K562 (cell line): Measurements from ENCODE around the gene CHST8. TPM values are rescaled to one million over a fixed set of nuclear protein-coding genes. Genes with fewer than 3 reads are reported as not detected.

Experiments used
- ATAC-seq: fragments of 200-7000 bp; cut with Tn5 transposase; 3 replicates; pipeline ENCODE4 v1.9.1; 2020; ENCODE audit warnings: moderate library complexity
- BruUV-seq: library from RNA; stranded (reverse); fragments of 400-500 nt; replicated peaks from 2 replicates; lab custom pipeline; 2021; lab: Mats Ljungman, UMichigan
- CTCF ChIA-PET: fragments of 300-600 bp; formaldehyde crosslinking; extraction: SDS; loops from one replicate; lab custom pipeline; 2021; ENCODE audit warnings: low intra/inter-chr PET ratio; lab: Yijun Ruan, JAX
- POLR2A ChIA-PET: fragments of 300-600, 350-650 bp; sonication (Branson Sonifier 250); formaldehyde crosslinking; extraction: SDS; loops from one replicate; lab custom pipeline; 2021; ENCODE audit warnings: antibody characterized with exemption, inconsistent platforms; lab: Yijun Ruan, JAX
- DNase-seq, 4 experiments: peaks; one replicate each; pipeline versions ENCODE4 v3.0.0 to v3.0.0-alpha.2; 2011 to 2018; ENCODE audit warnings: low spot score in 3 of 4, mixed read lengths in 3 of 4; ENCODE audit errors: extremely low read depth in 1 of 4
- FAIRE-seq: peaks from 2 replicates; lab custom pipeline; 2011; peaks lifted over from hg19 to GRCh38; lab: Jason Lieb, UNC
- H2AFZ ChIP-seq: 2 replicates; pipeline ENCODE4 v1.6.0; 2011; ENCODE audit warnings: low read depth, low read length, control low read depth, inconsistent platforms
- H3K27ac ChIP-seq: fragments of 200-600 bp; 3 replicates; pipeline ENCODE4 v1.8.0; 2011; ENCODE audit warnings: low read depth, mild to moderate bottlenecking, control low read depth, inconsistent platforms, low read length, moderate library complexity, mixed read lengths; ENCODE audit errors: extremely low read depth
- H3K27me3 ChIP-seq, 2 experiments: fragments of 300-600 bp in 1 of 2; 2 replicates in 1 of 2; 3 replicates in 1 of 2; pipeline versions ENCODE4 v1.6.0 to v1.8.0; 2011; ENCODE audit warnings: inconsistent platforms in 2 of 2, low read length in 2 of 2, mild to moderate bottlenecking in 1 of 2, mixed read lengths in 1 of 2, moderate library complexity in 1 of 2; ENCODE audit not compliant: control insufficient read depth in 2 of 2, insufficient read depth in 2 of 2
- H3K36me3 ChIP-seq: fragments of 300-600 bp; 3 replicates; pipeline ENCODE4 v1.8.0; 2011; ENCODE audit warnings: mild to moderate bottlenecking, low read length, inconsistent platforms; ENCODE audit not compliant: control insufficient read depth, insufficient read depth
- H3K4me1 ChIP-seq, 2 experiments: fragments of 200-600 bp in 1 of 2; replicated peaks in 1 of 2; 2 replicates in 1 of 2; 3 replicates in 1 of 2; pipeline versions ENCODE4 v1.5.1 to v1.8.0; 2011; ENCODE audit warnings: inconsistent platforms in 2 of 2, low read length in 2 of 2, mild to moderate bottlenecking in 1 of 2, mixed read lengths in 1 of 2, moderate library complexity in 1 of 2; ENCODE audit not compliant: control insufficient read depth in 2 of 2, insufficient read depth in 2 of 2
- H3K4me2 ChIP-seq: 2 replicates; pipeline ENCODE4 v1.6.1; 2011; ENCODE audit warnings: low read length, control low read depth, inconsistent platforms, mixed read lengths; ENCODE audit not compliant: insufficient read depth
- H3K4me3 ChIP-seq: fragments of 200-600 bp; sonication (generic), shearing (Covaris generic); 2 replicates; pipeline ENCODE4 v1.5.1; 2016; ENCODE audit warnings: control low read depth, inconsistent platforms
- H3K79me2 ChIP-seq: fragments of 200-600 bp; 3 replicates; pipeline ENCODE4 v1.8.0; 2011; ENCODE audit warnings: low read length, inconsistent platforms; ENCODE audit not compliant: control insufficient read depth, insufficient read depth
- H3K9ac ChIP-seq, 2 experiments: 2 replicates each; pipeline versions ENCODE4 v1.6.0 to v1.6.1; 2011; ENCODE audit warnings: low read depth in 2 of 2, low read length in 2 of 2, control low read depth in 1 of 2, inconsistent platforms in 1 of 2, mild to moderate bottlenecking in 1 of 2, mixed read lengths in 1 of 2; ENCODE audit not compliant: insufficient read depth in 1 of 2
- H3K9me1 ChIP-seq: one replicate; pipeline ENCODE4 v1.6.0; 2011; ENCODE audit warnings: inconsistent platforms, mild to moderate bottlenecking, low read length, moderate library complexity; ENCODE audit not compliant: control insufficient read depth, insufficient read depth
- H3K9me3 ChIP-seq: replicated peaks from 2 replicates; pipeline ENCODE4 v1.5.1; 2011; ENCODE audit warnings: low read depth, low read length, inconsistent platforms; ENCODE audit not compliant: control insufficient read depth, insufficient read depth
- H4K20me1 ChIP-seq: replicated peaks from 2 replicates; pipeline ENCODE4 v1.6.1; 2011; ENCODE audit warnings: low read length, inconsistent platforms, mixed read lengths; ENCODE audit not compliant: control insufficient read depth, insufficient read depth
- AFF1 ChIP-seq, 2 experiments: fragments of 450-650 bp; IDR thresholded peaks; 2 replicates each; pipeline ENCODE4 v1.6.1; 2018; ENCODE audit warnings: mild to moderate bottlenecking in 2 of 2, low read depth in 1 of 2; ENCODE audit not compliant: partially characterized antibody in 2 of 2
- BCOR ChIP-seq: fragments of 450-650 bp; IDR thresholded peaks from 2 replicates; pipeline ENCODE4 v1.6.1; 2016
- BMI1 ChIP-seq: fragments of 150-350 bp; IDR thresholded peaks from 2 replicates; pipeline ENCODE4 v1.6.1; 2014; ENCODE audit warnings: low read length
- GTF2B ChIP-seq: IDR thresholded peaks from 2 replicates; pipeline ENCODE4 v1.6.1; 2011; ENCODE audit not compliant: insufficient read length; ENCODE audit errors: extremely low read depth
- HMBOX1 ChIP-seq: sonication (generic); IDR thresholded peaks from 2 replicates; pipeline ENCODE4 v1.6.1; 2016
- POLR2AphosphoS5 ChIP-seq: IDR thresholded peaks from 2 replicates; pipeline ENCODE4 v1.6.1; 2011; ENCODE audit warnings: mild to moderate bottlenecking, low read depth, low read length, moderate library complexity; ENCODE audit not compliant: control insufficient read depth, insufficient read depth
- RBM14 ChIP-seq: fragments of 200-400 bp; formaldehyde crosslinking; IDR thresholded peaks from 2 replicates; pipeline ENCODE4 v1.6.1; 2018; ENCODE audit warnings: low read depth, mild to moderate bottlenecking, low read length, moderate library complexity, borderline replicate concordance; ENCODE audit not compliant: insufficient read depth
- RBM15 ChIP-seq: fragments of 200-400 bp; formaldehyde crosslinking; IDR thresholded peaks from 2 replicates; pipeline ENCODE4 v1.6.1; 2018; ENCODE audit warnings: mild to moderate bottlenecking, low read length, moderate library complexity; ENCODE audit not compliant: insufficient read depth
- SAP30 ChIP-seq: fragments of 200-600 bp; sonication (generic); IDR thresholded peaks from 2 replicates; pipeline ENCODE4 v1.6.1; 2012; ENCODE audit warnings: borderline replicate concordance, low read depth, mild to moderate bottlenecking, moderate library complexity, low read length, control low read depth, inconsistent platforms; ENCODE audit not compliant: insufficient read depth, poor library complexity, severe bottlenecking
- TRIM24 ChIP-seq, 2 experiments: fragments of 450-650 bp; IDR thresholded peaks; 2 replicates each; pipeline ENCODE4 v1.6.1; 2016
- ZNF280A ChIP-seq: fragments of 450-650 bp; IDR thresholded peaks from 2 replicates; pipeline ENCODE4 v1.6.1; 2018; ENCODE audit warnings: mild to moderate bottlenecking, low read depth; ENCODE audit not compliant: partially characterized antibody
- ZNF408 ChIP-seq: fragments of 250-450 bp; sonication (Bioruptor Pico); IDR thresholded peaks from 2 replicates; pipeline ENCODE4 v1.4.0; 2020; ENCODE audit warnings: low read depth, mild to moderate bottlenecking, moderate library complexity
- WGBS: fragments of 100-300 bp; shearing (Covaris generic); methylation state at CpG from one replicate; pipeline ENCODE4 v1.1.6; 2016; ENCODE audit warnings: low coverage, mixed read lengths; ENCODE audit not compliant: insufficient coverage; ENCODE audit errors: missing lambda C conversion rate; 5-methylcytosine and 5-hydroxymethylcytosine counted together
- in situ Hi-C: fragments of 300-500 bp; cut with MboI; formaldehyde crosslinking; loops from 4 replicates; pipeline ENCODE4 v1.15.0; 2018; ENCODE audit warnings: inconsistent platforms, mixed read lengths
- intact Hi-C: fragments of 100-400 bp; cut with micrococcal nuclease; formaldehyde crosslinking; loops from 2 replicates; pipeline ENCODE4 v1.14.2; 2022
- polyA plus RNA-seq, 8 experiments: library from polyadenylated mRNA; depleted of rRNA in 4 of 8; stranded (reverse) in 5 of 8; unstranded in 3 of 8; fragments of >200 nt; fragmentation: Nextera tagmentation in 2 of 8; fragmentation: Illumina TruSeq in 1 of 8; extraction: Ambion mirVana in 2 of 8; extraction: Trizol in 1 of 8; gene quantifications; 2 replicates each; pipeline versions ENCODE4 v1.2.1 to v1.2.3, GENCODE V29; 2011 to 2014; ENCODE audit warnings: inconsistent platforms in 1 of 8, missing spikeins in 1 of 8
- total RNA-seq, 7 experiments: library from RNA; depleted of rRNA in 6 of 7; stranded (reverse); fragments of >200 nt in 6 of 7; fragmentation: Illumina TruSeq in 2 of 7; extraction: Trizol in 2 of 7; gene quantifications; 2 replicates each; pipeline versions ENCODE4 v1.2.1 to v1.2.3, GENCODE V29; 2011 to 2021; ENCODE audit warnings: low replicate concordance in 1 of 7

The CHST8 gene
- total and polyA plus RNA-seq, 9 of the 15 experiments (the other 6 are each of a cell fraction or from before 2014, with no cell fraction given), result 0.11 TPM; not detected in 8

GRCh38 chr19:33727331-33727998 is 105.7 kb downstream of the CHST8 start:
- ChIA-PET CTCF (no interaction called here), POLR2A (no interaction called here)
- WGBS, result 1% methylated on average over 24 of the region's 24 CpGs
- BruUV-seq, result no TSS peak
- no peaks in the 10 kb centered on the region for H3K79me2 ChIP-seq
- no peaks in the 10 kb centered on the region for H3K9me3 ChIP-seq
- H3K27ac ChIP-seq, result no peak overlapping the region
- no peak for DNase-seq
- no peak for ATAC-seq
- no peaks in the 10 kb centered on the region for H3K9me1 ChIP-seq
- H3K4me2 ChIP-seq, result no peak overlapping the region
- no peak overlapping the region for H3K4me3 ChIP-seq
- peaks cover 0 to 20% of the 10 kb centered on the region in 2 experiments; a peak in 1 of 5 replicates for H3K27me3 ChIP-seq
- H3K4me1 ChIP-seq, result no peaks in the 10 kb centered on the region; a peak in 1 of 5 replicates
- FAIRE-seq, result no peak
- in situ Hi-C loops (no loop called here), intact Hi-C loops (loop anchor here (10.0 kb wide), 1 partner anchor 47 kb away; no protein-coding TSS in a partner anchor)
- H3K9ac ChIP-seq, result no peak overlapping the region
- H2AFZ ChIP-seq, result no peak overlapping the region
- H3K36me3 ChIP-seq, result no peaks in the 10 kb centered on the region
- H4K20me1 ChIP-seq, result peaks cover 3% of the 10 kb centered on the region; the same call in 1 of the 2 replicates
- TF ChIP-seq RBM14, result no peak
- no peak for TF ChIP-seq TRIM24 (IDR thresholded peaks at IDR 0.05)
- TF ChIP-seq SAP30, result no peak
- TF ChIP-seq HMBOX1, result no peak
- TF ChIP-seq BCOR, result no peak
- no peak for TF ChIP-seq GTF2B
- TF ChIP-seq RBM15, result no peak
- no peak for TF ChIP-seq ZNF408
- no peak for TF ChIP-seq POLR2AphosphoS5
- no peak for TF ChIP-seq BMI1
- no peak for TF ChIP-seq AFF1 (IDR thresholded peaks at IDR 0.05; ENCODE audit: low read depth in 1 of 2, partially characterized antibody in 2 of 2)
- no peak for TF ChIP-seq ZNF280A
